Vagina (tissue), 2 donors: Measurements from ENCODE around the gene CACHD1.

Experiments used
- POLR2A ChIP-seq, 2 donors: fragments of 450-650 bp; IDR thresholded peaks; one replicate each; pipeline ENCODE4 v1.6.1; 2017; ENCODE audit warnings: antibody characterized with exemption in 2 of 2, mild to moderate bottlenecking in 2 of 2, moderate library complexity in 2 of 2
- TF ChIP-seq, protein P1 (sequence below), 3 experiments: fragments of 450-650 bp in 2 of 3; fragments of 200-600 bp in 1 of 3; sonication (generic) in 1 of 3; IDR thresholded peaks; one replicate each; pipeline ENCODE4 v1.5.1; 2017 to 2019; ENCODE audit warnings: antibody characterized with exemption in 3 of 3, mild to moderate bottlenecking in 2 of 3, moderate library complexity in 2 of 3

DNA sequence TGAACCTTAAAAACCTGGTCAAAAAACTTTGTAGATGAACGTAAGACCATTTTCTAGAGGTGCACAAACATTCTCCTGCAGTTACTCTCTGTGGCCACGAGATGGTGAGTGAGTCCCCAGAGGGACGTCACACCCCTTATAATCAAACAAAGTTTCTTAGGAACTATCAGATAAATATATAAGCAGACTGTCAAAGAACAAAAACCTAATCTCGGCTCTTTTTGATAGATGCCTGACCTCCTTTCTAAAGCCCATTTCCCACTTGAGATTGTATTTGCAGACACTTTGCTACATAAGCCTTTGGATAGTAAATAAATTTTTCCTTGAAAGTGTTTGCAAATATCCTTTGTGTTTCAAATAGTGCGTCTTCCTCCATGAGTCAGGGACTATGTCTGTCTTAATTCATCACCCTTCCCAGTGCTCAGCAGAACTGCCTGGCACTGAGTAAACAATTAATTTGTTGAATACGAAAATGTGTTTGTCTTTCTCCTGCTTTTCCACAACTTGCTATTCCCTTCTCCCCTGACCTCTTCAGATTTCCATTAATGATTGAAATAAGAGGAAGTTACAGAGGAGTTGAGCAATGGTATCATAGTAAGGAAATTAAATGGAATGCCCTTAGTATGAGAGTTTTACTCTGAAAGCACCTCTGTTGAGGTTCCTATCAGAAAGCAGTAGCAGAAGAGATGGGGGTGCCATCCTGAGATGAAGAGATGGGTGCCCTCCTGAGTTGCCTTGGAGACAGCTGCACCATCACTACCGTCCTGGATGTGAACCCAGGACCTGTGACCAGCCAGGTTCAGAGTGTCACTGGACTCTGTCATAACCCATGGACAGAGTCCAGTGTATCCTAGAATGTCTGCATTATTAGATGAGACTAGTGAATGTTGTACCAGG, 217.1 kb downstream of the CACHD1 start:
- TF ChIP-seq, protein P1, sequence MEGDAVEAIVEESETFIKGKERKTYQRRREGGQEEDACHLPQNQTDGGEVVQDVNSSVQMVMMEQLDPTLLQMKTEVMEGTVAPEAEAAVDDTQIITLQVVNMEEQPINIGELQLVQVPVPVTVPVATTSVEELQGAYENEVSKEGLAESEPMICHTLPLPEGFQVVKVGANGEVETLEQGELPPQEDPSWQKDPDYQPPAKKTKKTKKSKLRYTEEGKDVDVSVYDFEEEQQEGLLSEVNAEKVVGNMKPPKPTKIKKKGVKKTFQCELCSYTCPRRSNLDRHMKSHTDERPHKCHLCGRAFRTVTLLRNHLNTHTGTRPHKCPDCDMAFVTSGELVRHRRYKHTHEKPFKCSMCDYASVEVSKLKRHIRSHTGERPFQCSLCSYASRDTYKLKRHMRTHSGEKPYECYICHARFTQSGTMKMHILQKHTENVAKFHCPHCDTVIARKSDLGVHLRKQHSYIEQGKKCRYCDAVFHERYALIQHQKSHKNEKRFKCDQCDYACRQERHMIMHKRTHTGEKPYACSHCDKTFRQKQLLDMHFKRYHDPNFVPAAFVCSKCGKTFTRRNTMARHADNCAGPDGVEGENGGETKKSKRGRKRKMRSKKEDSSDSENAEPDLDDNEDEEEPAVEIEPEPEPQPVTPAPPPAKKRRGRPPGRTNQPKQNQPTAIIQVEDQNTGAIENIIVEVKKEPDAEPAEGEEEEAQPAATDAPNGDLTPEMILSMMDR (IDR thresholded peaks at IDR 0.05) = peak; percentile 53 to 71 (median 65)
- no peak for TF ChIP-seq POLR2A (IDR thresholded peaks at IDR 0.05)
